Measurements from ENCODE around the gene MED16. TPM values are rescaled to one million over a fixed set of nuclear protein-coding genes. Genes with fewer than 3 reads are reported as not detected.
A peak's percentile ranks its signal among the peaks of the same experiment; 100 is the strongest.

Gene MED16
- total and polyA plus RNA-seq, 2 donors (not counting 1 experiment from before 2014, with no cell fraction given): 19.3 to 35.0 TPM

GRCh38 chr19:903266-903797 lies 10.3 kb upstream of the MED16 start:
- Histone ChIP-seq H3K36me3 (ENCODE audit: control insufficient read depth, insufficient read depth, low read length) (peaks cover 10% of the 10 kb centered on the region), H3K4me1 (ENCODE audit: control insufficient read depth, extremely low read depth, insufficient read depth, low read length) (no peaks in the 10 kb centered on the region), H3K79me2 (ENCODE audit: control insufficient read depth, insufficient read depth, low read length) (peaks cover 2% of the 10 kb centered on the region), H4K20me1 (ENCODE audit: control insufficient read depth, extremely low read depth, insufficient read depth, low read length) (no peaks in the 10 kb centered on the region), H2AFZ (ENCODE audit: low read length) (no peak overlapping the region), H3K27me3 (ENCODE audit: control insufficient read depth, insufficient read depth, low read length) (no peaks in the 10 kb centered on the region), H3K4me2 (ENCODE audit: extremely low read depth, insufficient read depth, low read length) (no peak overlapping the region), H3K9ac (ENCODE audit: insufficient read depth, low read length) (no peak overlapping the region), H3K27ac (ENCODE audit: insufficient read depth, low read length) (no peak overlapping the region), H3K4me3 (replicated peaks in 1 of 4; ENCODE audit: control extremely low read depth in 1 of 4, insufficient read depth in 1 of 4, low read depth in 3 of 4, low read length in 4 of 4) (no peak overlapping the region), H3K9me3 (ENCODE audit: control insufficient read depth, insufficient read depth, low read depth, low read length) (no peaks in the 10 kb centered on the region)
- TF ChIP-seq EZH2 (IDR thresholded peaks at IDR 0.05; ENCODE audit: low read length, missing control alignments) (no peak), CTCF (conservative IDR thresholded peaks at IDR 0.05 in 1 of 2, IDR thresholded peaks at IDR 0.05 in 1 of 2; ENCODE audit: low read depth in 1 of 2, low read length in 2 of 2) (no peak)
- peak; percentile 35 to 74 for DNase-seq (ENCODE audit: low read depth in 2 of 2)

- TF ChIP-seq EZH2 (IDR thresholded peaks at IDR 0.05; ENCODE audit: low read length, missing control alignments) (no peak), CTCF (conservative IDR thresholded peaks at IDR 0.05 in 1 of 2, IDR thresholded peaks at IDR 0.05 in 1 of 2; ENCODE audit: low read depth in 1 of 2, low read length in 2 of 2) (no peak)
- Histone ChIP-seq H3K9me3 (ENCODE audit: control insufficient read depth, insufficient read depth, low read depth, low read length) (no peaks in the 10 kb centered on the region), H3K9ac (ENCODE audit: insufficient read depth, low read length) (no peak overlapping the region), H4K20me1 (ENCODE audit: control insufficient read depth, extremely low read depth, insufficient read depth, low read length) (no peaks in the 10 kb centered on the region), H3K4me2 (ENCODE audit: extremely low read depth, insufficient read depth, low read length) (no peak overlapping the region), H3K27me3 (ENCODE audit: control insufficient read depth, insufficient read depth, low read length) (no peaks in the 10 kb centered on the region), H3K36me3 (ENCODE audit: control insufficient read depth, insufficient read depth, low read length) (peaks cover 10% of the 10 kb centered on the region), H3K4me3 (replicated peaks in 1 of 4; ENCODE audit: control extremely low read depth in 1 of 4, insufficient read depth in 1 of 4, low read depth in 3 of 4, low read length in 4 of 4) (no peak overlapping the region), H3K4me1 (ENCODE audit: control insufficient read depth, extremely low read depth, insufficient read depth, low read length) (no peaks in the 10 kb centered on the region), H3K27ac (ENCODE audit: insufficient read depth, low read length) (no peak overlapping the region), H2AFZ (ENCODE audit: low read length) (no peak overlapping the region), H3K79me2 (ENCODE audit: control insufficient read depth, insufficient read depth, low read length) (peaks cover 2% of the 10 kb centered on the region)
- DNase-seq (ENCODE audit: low read depth in 2 of 2): no peak
These were observed 9.6 kb upstream of the MED16 start for GRCh38 chr19:902446-903226.

GRCh38 chr19:902093-902370 lies 9.0 kb upstream of the MED16 start:
- Histone ChIP-seq H3K4me3 (replicated peaks in 1 of 4; ENCODE audit: control extremely low read depth in 1 of 4, insufficient read depth in 1 of 4, low read depth in 3 of 4, low read length in 4 of 4) (no peak overlapping the region), H3K27ac (ENCODE audit: insufficient read depth, low read length) (no peak overlapping the region), H3K4me2 (ENCODE audit: extremely low read depth, insufficient read depth, low read length) (no peak overlapping the region), H3K9ac (ENCODE audit: insufficient read depth, low read length) (no peak overlapping the region), H3K27me3 (ENCODE audit: control insufficient read depth, insufficient read depth, low read length) (no peaks in the 10 kb centered on the region), H2AFZ (ENCODE audit: low read length) (no peak overlapping the region), H3K9me3 (ENCODE audit: control insufficient read depth, insufficient read depth, low read depth, low read length) (no peaks in the 10 kb centered on the region), H3K79me2 (ENCODE audit: control insufficient read depth, insufficient read depth, low read length) (no peaks in the 10 kb centered on the region), H4K20me1 (ENCODE audit: control insufficient read depth, extremely low read depth, insufficient read depth, low read length) (no peaks in the 10 kb centered on the region), H3K36me3 (ENCODE audit: control insufficient read depth, insufficient read depth, low read length) (peaks cover 10% of the 10 kb centered on the region), H3K4me1 (ENCODE audit: control insufficient read depth, extremely low read depth, insufficient read depth, low read length) (no peaks in the 10 kb centered on the region)
- no peak for DNase-seq (ENCODE audit: low read depth in 2 of 2)
- no peak for TF ChIP-seq EZH2 (IDR thresholded peaks at IDR 0.05; ENCODE audit: low read length, missing control alignments)
- no peak for TF ChIP-seq CTCF (conservative IDR thresholded peaks at IDR 0.05 in 1 of 2, IDR thresholded peaks at IDR 0.05 in 1 of 2; ENCODE audit: low read depth in 1 of 2, low read length in 2 of 2)
